HG02623 (cell line): ENCODE measurements around the gene APBA2.
"Not testable (repeated sequence)": the region's sequence is repeated elsewhere in the genome, so short reads cannot be mapped to it uniquely, and the experiment has no call there.

Experiments used
- ATAC-seq: cut with Tn5 transposase; IDR thresholded peaks from one replicate; pipeline ENCODE4 v1.9.1; 2021; ENCODE audit warnings: moderate library complexity; ENCODE audit not compliant: unreplicated experiment

APBA2 gene

DNA sequence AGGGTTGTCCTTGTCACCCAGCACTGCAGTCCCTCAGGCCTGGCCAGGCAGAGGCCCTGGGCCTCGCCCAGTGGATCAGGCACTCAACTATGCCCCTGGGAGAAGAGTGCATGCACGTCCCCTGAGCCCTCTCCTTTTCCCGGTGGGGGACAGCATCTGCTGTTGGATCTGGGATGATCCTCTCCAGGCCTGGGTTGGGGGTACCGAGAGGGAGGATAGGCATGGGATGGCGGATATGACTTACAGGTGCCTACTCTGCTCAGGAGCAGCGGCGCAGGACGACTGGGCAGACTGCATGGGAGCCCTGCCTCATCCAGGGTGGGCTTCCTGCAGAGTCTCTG, 9.0 kb upstream of the APBA2 start:
- ATAC-seq: no peak

DNA sequence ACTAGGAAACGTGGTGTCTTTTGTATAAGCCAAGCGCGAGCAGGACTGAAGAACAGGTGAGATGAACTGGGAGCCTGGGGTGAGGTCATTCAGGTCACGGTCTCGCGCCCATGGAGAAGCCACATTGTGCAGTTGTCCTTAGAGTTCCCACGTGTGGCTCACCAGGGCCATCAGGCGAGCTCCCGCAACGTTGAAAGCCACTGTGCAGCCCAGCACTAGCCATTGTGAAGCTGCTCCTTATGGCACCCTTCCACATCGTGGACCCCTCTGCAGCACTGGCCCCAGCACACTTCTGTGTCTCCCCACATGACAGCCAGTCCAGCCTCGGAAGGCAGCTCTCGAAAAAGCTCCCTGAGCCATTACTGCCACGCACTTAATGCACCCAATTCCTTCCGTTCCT, 7.6 kb upstream of the APBA2 start:
- ATAC-seq: no peak

DNA sequence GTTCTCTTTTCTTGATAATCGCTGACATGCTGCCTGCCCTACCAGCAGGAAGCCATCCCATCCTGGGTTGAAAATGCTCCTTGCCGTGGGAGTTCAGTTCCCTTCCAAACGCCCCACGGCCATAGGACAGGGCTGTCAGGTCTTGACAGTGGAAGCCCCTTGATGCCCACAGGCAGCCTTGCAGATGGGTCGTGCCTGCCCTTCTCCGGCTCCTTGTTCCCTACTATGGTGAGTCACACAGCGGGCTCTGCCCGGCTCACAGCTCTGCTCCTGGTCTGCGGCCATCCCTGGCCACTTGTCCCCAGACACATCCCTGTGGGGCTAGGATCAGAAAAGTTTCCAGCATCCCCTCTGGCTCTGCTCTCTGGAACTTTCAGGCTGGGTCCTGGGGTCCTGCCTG, 6.2 kb upstream of the APBA2 start:
- ATAC-seq: no peak

GRCh38 chr15:28880680-28881079, 5.1 kb upstream of the APBA2 start:
- no peak for ATAC-seq

DNA sequence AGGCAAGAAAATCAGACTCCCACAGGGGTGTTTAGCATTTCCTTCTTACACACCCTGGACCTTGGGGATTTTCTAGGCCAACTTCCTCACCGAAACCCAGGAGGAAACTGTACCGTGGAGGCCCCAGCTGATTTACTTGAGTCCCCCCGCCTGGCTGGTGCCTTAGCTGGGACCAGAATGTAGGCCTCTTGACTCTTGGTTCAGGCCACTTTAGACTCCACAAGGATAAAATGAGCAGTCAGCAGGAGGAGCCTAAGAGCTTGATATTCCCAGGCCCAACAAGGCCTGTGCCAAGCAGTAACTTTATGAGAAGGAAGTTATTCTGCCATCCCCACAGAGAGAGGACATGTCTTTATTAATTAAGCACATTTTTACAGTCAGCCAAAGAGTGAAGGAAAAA, 4.6 kb upstream of the APBA2 start:
- ATAC-seq: no peak

DNA sequence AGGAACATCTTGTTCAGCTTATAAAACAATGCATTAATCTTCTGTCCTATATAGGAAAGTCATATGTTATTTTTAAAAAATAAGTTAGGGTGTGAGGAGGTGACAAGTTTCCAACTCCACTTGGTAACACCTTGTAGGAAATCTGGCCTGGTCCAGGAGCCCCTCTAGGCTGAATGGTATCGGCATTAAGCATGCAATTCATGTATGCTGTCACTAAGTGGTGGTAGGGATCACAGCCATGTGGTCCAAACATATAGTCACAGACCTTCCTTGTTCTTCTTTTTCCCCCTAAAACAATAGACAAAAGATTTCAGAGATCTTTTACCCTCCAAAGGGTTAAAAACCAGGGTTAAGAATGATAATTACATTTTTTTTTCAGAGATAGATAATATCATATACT, 4.2 kb upstream of the APBA2 start:
- no peak for ATAC-seq

- no peak for ATAC-seq
Observed at GRCh38 chr15:28884151-28884940, 1.4 kb upstream of the APBA2 start.

- ATAC-seq: no peak
Observed at GRCh38 chr15:28885128-28885629, 595 bp upstream of the APBA2 start.

DNA sequence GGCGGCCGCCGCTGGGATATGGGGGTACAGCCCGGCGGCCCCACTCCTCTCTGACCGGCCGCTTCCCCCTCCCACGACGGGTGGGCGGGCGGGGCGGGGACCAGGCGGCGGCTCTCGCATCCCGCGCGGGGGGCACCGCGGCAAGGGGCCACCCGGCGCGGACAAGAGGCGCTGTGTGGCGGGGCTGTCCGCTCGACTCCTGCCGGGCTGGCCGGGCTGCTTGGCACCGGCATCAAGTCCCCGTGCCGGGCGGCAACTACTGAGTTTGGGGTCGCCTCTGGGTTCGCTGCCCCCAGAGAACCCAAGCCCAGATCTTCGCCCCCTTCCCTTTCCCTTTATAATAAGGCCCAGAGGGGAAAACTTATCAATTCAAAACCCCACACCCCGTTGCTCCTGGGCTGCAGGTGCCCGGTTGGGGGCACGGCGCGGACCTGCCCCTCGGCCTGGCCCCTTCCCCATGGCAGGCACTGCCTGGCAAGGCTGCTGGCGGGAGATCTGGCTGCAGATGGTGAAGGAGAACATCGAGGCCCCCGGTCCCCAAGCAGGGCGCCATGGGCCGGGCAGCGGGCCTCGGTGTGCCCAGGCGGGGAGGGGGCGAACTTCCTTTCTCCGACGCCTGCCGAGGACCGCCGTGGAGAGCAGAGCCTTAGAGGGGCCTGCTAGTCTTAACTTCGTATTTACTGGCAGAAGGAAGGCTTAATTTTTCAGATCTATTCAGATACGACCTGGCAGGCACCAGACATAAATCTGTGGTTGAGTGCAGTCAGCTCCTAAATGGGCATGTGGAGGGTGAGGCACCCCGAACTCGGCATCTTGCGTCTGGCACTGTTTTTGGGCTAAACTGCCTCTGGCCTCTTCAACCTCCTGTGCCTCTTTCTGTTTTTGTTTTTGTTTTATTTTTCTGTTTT, 911 bp downstream of the APBA2 start:
- ATAC-seq: no peak

- ATAC-seq: no peak
Observed at GRCh38 chr15:28887339-28888174, 1.8 kb downstream of the APBA2 start.

- no peak for ATAC-seq
Observed at GRCh38 chr15:28888302-28888894, 2.6 kb downstream of the APBA2 start.

GRCh38 chr15:28888900-28889299, 3.1 kb downstream of the APBA2 start:
- ATAC-seq: no peak

- no peak for ATAC-seq
Observed at GRCh38 chr15:28889346-28889745, 3.6 kb downstream of the APBA2 start.

DNA sequence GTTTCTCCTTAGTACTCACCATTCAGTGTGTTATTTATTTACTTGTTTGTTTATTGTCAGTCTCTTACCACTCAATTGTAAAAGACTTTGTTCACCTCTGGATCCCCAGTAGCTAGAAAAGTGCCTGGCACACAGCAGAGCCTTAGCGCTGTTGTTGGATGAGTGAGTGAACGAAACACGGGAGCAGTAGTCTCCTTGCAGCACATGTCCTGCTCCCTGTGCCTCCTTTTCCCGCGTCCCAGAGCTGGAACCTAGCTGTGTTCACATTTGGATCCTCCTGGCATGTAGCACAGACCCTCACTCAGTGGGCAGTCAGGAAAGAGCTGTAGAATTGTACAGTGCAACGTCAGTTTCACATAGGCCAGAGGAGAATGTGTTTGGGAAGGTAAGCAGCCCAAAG, 4.1 kb downstream of the APBA2 start:
- ATAC-seq: not testable (repeated sequence)

DNA sequence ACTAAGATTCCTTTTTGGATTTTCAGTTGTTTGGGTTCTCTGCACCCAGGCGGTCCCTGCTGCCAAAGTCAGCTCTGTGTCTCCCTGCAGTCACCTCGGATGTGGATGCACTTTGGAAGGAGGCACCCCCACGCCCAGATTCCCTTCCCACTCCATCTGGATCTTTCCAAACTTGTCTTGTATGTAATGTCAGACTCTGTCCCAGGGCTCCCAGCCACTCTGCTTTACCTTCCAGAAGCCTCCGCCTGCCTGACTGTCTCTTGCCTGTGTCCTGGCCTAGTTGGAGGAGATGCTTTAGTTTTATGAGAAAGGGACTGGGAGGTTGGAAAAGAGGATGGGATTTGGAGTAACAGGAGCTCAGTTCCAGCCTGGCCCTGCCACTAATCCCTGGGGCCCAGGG, 4.5 kb downstream of the APBA2 start:
- ATAC-seq: not testable (repeated sequence)

DNA sequence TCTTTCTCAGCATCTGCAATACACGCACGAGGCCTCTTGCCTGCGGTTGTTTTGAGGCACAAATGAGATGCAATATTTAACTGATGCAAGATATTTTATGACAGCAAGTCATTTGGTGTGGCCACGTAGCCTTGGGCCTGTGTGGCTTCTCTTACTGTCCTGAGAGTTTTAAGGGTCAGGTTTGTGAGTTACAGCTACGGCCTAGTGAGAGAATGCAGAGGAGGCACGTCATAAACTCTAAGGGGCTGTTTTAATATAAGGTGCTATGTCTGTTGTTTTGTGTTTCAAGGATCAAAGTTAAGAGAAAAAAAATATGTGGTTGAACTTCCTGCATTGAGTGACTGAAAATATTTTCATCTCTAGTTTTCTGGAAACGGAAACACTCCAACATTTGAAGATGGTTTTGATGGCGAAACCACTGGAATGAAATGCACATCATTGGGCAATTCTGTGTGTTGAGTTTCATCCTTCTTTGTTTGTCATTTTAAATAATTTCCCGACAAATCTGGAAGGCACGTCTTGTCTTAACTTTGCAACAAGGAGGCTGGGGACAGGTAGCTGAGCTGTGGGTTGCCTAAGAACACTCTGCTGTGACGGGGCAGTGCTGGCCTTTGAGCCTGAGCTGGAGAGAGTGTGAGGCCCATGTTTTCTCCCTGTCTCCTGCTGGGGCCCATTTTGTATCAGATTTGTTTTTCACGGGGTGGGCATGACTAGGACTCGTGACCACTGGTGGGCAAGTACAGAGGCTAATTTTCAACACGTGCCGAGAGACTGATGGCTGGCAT, 5.1 kb downstream of the APBA2 start:
- ATAC-seq: no peak

DNA sequence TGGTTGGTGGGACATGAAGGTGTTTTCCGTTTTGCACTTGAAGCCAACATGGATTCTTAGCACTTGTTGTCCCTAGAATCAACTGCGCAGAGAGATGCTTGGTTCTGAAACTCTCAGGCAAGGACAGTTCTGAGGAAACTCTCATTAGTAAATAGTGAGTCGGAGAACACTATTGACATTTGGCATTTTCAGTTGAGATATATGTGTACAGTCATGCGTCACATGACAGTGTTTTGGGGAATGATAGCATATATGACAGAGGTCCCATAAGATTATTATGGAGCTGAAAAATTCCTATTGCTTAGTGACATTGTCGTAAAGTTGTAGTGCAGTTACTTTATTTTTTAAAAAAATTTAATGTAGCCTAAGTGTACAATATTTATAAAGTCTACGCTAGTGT, 5.8 kb downstream of the APBA2 start:
- ATAC-seq: no peak

DNA sequence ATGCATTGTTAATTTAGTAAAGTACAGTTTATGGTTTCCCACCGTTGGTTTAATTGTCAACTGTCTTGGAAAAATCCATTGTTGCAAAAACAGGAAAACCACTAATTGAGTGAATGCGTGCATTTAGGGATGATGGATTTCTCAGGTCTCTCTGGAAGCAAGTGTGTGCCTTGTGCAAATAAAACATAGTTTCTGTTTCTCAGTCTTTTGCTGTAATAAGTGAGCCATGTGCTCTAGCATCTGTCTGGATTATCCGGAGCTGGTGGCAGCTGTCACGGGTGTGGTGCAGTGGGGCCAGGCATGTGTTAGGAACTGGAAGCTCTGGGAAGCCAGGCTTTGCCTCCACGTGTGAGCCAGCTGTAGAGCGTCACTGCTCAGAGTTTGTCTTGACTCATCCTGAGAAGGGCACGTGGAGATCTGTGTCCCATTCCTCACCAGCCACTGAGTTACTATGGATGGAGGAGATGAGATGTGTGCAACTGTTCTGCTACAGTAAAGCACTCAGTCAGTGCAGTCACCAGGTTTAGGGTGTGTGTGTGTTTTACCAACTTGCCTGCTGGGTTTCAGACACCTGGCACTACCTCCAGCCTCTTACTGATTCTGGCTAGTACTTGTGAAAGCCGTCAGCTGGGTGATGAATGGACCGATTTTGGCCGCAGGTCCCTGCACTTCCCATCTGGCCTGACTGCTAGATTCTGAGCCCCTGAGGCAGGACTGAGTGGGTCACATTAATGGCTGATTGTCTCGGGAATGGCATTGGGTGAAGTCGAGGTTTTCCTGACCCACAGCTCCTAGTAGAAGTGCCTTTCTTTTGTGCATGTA, 7.2 kb downstream of the APBA2 start:
- ATAC-seq: no peak

GRCh38 chr15:28894631-28895030, 8.9 kb downstream of the APBA2 start:
- no peak for ATAC-seq
